ENCODE results near the gene PREX1.

PREX1 gene

GRCh38 chr20:48695738-48696137 lies 132.1 kb downstream of the PREX1 start:
- no peak for DNase-seq

DNA sequence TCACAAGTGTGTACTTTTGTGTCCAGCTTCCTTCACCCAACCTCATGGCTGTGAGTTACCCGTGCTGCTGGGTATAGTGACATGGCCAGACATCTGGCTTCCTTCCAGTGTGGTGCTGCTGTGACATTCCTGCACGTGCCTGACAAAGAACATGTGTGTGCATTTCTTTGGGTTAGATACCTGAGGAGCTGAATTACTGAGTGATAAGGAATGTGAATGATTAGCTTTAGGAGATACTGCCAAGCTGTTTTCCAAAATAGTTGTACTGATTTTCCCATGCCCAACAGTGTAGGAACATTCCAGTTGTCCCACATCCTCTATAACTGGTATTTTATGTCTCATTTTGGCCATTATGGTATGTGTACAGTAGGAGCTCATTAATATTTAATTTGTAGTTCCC lies 132.5 kb downstream of the PREX1 start:
- no peak for DNase-seq

GRCh38 chr20:48694381-48694865 lies 133.4 kb downstream of the PREX1 start:
- no peak for DNase-seq

DNA sequence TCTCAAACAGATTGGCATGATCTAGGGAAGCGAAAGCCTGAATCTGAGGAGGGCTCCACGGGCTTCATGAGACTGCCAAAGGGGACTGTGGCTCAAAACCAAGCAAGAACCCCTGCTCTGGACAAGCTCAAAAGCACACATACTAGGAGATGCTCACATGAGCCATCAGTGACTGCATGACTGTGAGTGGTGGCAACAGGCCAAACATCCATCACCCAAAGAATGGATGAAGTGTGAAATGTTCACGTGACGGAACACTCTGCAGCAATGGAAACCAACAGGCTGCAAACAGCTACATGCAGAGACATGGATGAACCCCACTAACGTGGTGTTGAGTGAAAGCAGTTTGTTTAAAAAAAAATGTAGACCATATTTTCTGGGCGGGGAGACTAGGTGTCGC lies 136.3 kb downstream of the PREX1 start:
- DNase-seq: no peak

DNA sequence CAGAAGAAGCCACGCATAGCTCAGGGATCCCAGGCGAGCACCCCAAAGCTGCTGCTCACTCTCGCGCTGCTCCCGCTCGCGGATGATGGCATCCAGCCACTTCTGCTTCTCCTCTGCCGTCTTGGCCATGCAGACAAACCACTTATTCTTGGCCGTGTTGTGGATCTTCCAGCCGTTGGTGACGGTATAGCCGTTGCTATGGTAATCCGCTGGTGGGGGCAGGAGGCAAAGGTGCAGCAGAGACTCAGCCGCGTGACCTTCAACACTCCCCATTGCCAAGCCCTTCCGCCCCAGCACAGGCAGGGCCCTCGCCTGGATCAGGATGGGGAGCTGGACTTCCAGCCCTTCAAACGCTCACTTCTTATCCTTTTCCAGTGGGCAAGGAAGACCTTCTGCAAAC lies 136.9 kb downstream of the PREX1 start:
- DNase-seq: no peak

DNA sequence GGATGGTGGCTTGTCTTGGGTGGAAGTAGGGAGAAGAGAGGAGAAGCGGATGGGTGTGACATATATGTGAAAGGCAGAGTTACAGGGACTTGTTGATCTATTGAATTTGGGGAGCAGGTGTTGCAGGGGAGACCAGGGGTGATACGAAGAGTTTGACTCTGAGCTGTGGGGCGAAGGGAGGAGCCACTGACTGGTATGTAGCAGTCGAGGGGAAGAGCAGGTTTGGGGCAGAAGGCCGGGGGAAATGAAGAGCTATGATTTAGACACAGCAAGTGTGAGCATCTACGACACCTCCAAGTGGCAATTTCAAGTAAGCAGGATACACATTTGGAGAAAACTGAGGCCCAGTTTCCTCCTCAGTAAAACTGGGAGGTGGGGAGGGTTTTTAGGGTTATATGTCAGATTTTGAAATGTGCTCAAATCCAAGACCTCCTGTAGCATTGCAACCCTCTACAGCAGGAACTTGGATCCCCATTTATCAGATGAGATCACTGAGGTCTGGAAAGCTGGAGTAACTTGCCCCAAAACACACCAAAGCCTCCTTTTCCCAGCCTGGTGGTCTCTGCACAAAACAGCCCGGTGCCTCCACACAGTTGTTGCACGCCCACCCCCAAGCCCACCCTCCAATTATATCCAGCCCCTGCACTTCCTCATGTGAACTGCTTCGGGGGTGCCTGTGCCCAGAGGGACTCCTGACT lies 137.8 kb downstream of the PREX1 start:
- DNase-seq: no peak

DNA sequence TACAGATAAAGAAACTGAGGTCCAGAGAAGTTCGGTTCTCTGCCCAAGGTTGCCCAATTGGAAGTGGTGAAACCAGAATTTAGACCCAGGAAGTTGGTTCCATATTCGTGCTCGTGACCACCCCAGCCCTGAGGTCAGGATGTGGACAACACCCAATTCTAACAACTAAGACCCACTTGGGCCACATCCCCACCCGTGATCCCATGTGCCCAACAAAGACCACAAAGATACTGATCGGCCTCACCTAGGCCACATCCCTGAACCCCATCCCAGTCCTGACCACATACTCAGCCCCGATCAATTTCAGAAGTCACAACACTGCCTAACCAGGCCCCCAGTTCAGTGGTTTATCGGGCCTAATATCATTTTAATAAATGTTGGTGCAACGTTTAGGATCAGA lies 138.4 kb downstream of the PREX1 start:
- DNase-seq: no peak

DNA sequence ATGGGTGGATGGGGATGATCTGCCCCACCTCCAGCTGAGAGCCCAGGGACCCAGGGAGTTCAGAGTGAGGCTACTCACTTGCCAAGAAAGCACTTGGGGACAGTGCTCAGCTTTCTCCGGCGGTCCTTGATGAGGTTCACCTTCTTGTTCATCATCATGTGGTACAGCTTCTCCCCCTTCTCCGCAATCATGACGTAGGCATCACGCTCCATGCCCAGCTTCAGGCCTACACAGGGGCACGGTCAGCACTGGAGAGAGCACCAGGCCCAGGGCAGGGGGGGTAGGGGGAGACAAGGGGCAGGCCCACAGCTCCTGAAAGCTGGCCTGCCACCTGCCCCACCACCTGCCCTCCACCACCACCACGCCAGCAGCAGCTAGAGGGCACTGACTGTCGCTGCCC lies 139.2 kb downstream of the PREX1 start:
- no peak for DNase-seq

GRCh38 chr20:48687117-48687800 lies 140.5 kb downstream of the PREX1 start:
- no peak for DNase-seq

- no peak for DNase-seq
Measured at GRCh38 chr20:48686238-48687116, 141.3 kb downstream of the PREX1 start.

DNA sequence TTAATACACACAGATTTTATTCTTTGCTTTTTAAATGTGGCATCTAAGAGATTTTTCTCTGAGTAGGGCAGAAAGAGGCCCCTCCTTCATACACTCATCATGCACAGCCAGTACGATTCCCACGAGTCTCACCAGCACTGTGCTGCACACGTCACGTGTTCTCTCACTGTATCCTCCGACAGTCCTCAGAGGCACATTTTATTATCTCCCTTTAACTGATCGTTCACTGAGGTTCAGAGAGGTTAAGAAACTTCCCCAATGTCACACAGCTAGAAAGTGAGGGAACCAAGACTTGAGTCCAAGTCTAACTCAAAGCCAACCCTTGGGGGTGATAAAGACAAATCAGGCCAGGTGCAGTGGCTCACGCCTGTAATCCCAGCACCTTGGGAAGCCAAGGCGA lies 142.5 kb downstream of the PREX1 start:
- no peak for DNase-seq

DNA sequence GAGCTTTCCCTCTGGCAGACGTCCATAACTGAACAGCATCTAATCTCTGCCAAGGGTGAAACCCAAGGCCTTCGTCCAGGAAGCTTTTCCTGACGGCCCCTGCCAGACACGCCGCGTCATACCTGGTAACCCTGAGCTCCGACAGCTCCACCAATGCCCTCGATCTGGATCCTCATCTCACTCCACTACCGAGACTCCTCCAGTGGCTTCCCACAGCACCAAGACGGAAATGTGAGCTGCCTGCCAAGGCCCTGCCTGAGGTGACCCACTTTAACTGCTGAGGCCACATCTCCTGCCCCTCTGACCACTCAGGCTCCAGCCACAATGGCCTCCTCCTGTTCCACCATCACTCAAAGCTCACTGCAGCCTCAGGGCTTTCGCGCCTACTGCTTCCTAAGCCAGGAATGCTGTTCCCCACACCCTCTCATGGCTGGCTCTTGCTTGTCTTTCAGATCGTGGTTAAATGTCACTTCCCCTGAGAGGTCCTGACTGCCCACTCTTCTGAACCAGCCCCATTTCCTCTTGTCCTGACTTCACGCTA lies 143.2 kb downstream of the PREX1 start:
- DNase-seq: no peak

GRCh38 chr20:48683467-48684175 lies 144.2 kb downstream of the PREX1 start:
- no peak for DNase-seq

DNA sequence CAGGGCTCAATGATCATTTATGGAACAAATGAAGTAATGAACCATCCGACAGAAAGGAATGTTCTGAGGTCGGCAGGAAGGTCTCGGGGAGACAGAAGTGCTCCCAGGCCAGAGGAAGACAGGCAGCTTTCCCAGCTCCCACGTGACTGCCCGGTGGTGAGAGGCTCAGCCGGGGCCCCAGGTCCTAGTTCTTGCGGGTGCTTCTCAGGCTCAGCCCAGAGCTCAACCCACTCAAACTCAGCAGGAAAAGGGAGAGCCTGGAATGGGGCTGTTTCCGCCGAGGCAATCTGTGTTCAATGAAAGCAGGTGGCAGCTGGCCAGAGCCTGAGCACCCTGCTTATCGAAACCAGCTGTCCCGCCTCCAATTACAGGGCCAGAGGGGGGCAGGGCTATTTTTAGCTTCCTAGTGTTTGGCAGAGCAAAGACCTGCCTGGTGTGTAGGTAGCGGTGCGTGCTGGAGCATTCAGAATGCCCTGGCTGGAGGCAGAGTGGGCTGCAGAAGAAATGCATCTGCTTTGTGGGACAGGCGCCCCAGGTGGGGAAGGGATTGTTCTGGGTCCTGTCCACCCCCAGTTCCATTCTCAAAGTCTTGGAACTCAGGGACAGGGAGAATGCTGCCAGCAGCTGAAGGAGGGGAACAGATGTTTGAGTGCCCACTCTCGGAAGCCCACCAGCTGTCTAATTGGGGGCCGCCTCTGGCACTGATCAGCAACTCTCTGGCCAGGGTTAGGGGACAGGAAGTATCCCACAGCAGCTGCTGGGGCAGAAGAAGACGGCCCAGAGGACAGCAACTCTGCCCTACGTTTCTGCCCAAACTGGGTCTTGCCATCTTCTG lies 145.1 kb downstream of the PREX1 start:
- peak; percentile 85 for DNase-seq

- no peak for DNase-seq
Measured at GRCh38 chr20:48681873-48682426, 145.8 kb downstream of the PREX1 start.

- no peak for DNase-seq
Measured at GRCh38 chr20:48681201-48681872, 146.5 kb downstream of the PREX1 start.

DNA sequence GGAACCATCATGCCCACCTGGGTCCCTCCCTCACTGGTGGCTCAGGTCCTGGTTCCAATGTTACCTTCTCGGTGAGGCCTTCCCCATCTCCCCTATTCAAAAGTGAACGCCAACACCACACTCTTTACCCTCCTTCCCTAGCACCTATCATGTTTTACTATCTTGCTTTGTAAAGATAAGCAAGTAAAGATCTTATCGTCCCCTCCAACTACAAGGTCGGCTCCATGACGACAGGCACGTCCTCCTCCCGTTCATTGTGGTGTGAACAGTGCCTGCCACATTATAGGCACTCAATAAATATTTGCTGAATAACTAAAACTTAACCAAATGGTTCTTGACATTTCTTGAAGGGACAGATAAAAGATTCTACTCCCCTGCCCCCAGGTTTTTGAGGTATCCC lies 147.1 kb downstream of the PREX1 start:
- no peak for DNase-seq

DNA sequence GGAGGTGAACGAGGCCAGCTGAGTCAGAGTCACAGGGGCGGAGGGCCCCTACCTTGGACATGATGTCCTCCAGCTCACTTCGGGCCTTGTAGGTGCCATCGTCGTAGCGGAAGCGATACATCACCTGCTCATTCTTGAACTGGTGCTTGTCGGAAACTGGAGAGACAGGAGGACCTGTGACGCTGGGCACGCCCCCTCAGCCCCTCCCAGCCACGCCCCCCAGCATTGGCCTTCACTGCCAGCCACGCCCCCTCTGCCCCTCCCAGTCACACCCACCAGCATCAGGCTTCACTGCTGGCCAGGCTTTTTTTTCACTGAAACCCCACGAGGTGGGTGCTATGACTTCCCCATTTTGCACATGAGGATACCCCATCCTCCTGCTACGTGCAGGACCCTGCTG lies 148.2 kb downstream of the PREX1 start:
- DNase-seq: no peak

- DNase-seq: no peak
Measured at GRCh38 chr20:48679011-48679410, 148.8 kb downstream of the PREX1 start.

DNA sequence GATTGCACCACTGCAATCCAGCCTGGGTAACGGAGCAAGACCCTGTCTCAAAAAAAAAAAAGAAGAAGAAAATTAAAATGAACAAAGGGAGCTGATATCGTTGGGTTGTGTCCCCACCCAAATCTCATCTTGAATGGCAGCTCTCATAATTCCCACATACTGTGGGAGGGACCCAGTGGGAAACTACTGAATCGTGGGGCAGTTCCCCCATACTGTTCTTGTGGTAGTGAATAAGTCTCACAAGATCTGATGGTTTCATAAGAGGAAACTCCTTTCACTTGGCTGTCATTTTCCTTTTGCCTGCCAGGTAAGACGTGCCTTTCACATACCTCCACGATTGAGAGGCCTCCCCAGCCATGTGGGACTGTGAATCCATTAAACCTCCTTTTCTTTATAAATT lies 149.4 kb downstream of the PREX1 start:
- no peak for DNase-seq
